Keratinocyte (primary cell): Measurements from ENCODE around the gene USP12. TPM values are rescaled to one million over a fixed set of nuclear protein-coding genes. Genes with fewer than 3 reads are reported as not detected.

Source experiments
- DNase-seq: peaks from one replicate; pipeline ENCODE4 v3.0.0-alpha.2; 2011; ENCODE audit warnings: low read depth, missing footprints, low spot score
- FAIRE-seq: peaks from 2 replicates; lab custom pipeline; 2011; peaks lifted over from hg19 to GRCh38; lab: Jason Lieb, UNC
- H2AFZ ChIP-seq: 2 replicates; pipeline ENCODE4 v1.6.0; 2012; ENCODE audit warnings: low read length, control low read depth, inconsistent platforms; ENCODE audit not compliant: control insufficient read depth
- H3K27ac ChIP-seq: 2 replicates; pipeline ENCODE4 v1.5.1; 2011; ENCODE audit warnings: low read length; ENCODE audit not compliant: control insufficient read depth, insufficient read depth
- H3K27me3 ChIP-seq: 3 replicates; pipeline ENCODE4 v1.6.0; 2011; ENCODE audit warnings: low read length; ENCODE audit not compliant: control insufficient read depth, insufficient read depth; ENCODE audit errors: extremely low read depth
- H3K36me3 ChIP-seq, 2 experiments: 2 replicates in 1 of 2; 3 replicates in 1 of 2; pipeline ENCODE4 v1.5.1; 2011; ENCODE audit warnings: low read length in 2 of 2, mild to moderate bottlenecking in 1 of 2; ENCODE audit not compliant: control insufficient read depth in 2 of 2, insufficient read depth in 2 of 2; ENCODE audit errors: extremely low read depth in 1 of 2
- H3K4me1 ChIP-seq: 3 replicates; pipeline ENCODE4 v1.5.1; 2011; ENCODE audit warnings: low read length; ENCODE audit not compliant: control insufficient read depth, insufficient read depth; ENCODE audit errors: extremely low read depth
- H3K4me2 ChIP-seq: 3 replicates; pipeline ENCODE4 v1.6.0; 2011; ENCODE audit warnings: low read depth, low read length; ENCODE audit not compliant: control insufficient read depth, insufficient read depth; ENCODE audit errors: extremely low read depth
- H3K4me3 ChIP-seq, 3 experiments: fragments of 200-600 bp in 1 of 3; sonication (generic) in 1 of 3; 2 replicates in 2 of 3; 3 replicates in 1 of 3; pipeline ENCODE4 v1.5.1; 2011 to 2016; ENCODE audit warnings: low read length in 3 of 3, mild to moderate bottlenecking in 3 of 3, control low read depth in 2 of 3, inconsistent platforms in 1 of 3, low read depth in 1 of 3, mixed read lengths in 1 of 3, mixed run types in 1 of 3, moderate library complexity in 1 of 3; ENCODE audit not compliant: control insufficient read depth in 2 of 3, insufficient read depth in 2 of 3; ENCODE audit errors: extremely low read depth in 1 of 3
- H3K79me2 ChIP-seq: 2 replicates; pipeline ENCODE4 v1.6.0; 2012; ENCODE audit warnings: low read length; ENCODE audit not compliant: control insufficient read depth, insufficient read depth
- H3K9ac ChIP-seq: 3 replicates; pipeline ENCODE4 v1.6.0; 2011; ENCODE audit warnings: low read length; ENCODE audit not compliant: control insufficient read depth, insufficient read depth; ENCODE audit errors: extremely low read depth
- H3K9me1 ChIP-seq: 3 replicates; pipeline ENCODE4 v1.6.0; 2011; ENCODE audit warnings: low read length; ENCODE audit not compliant: control insufficient read depth, insufficient read depth; ENCODE audit errors: extremely low read depth
- H3K9me3 ChIP-seq: 2 replicates; pipeline ENCODE4 v1.5.1; 2012; ENCODE audit warnings: low read depth, low read length; ENCODE audit not compliant: control insufficient read depth
- H4K20me1 ChIP-seq: 3 replicates; pipeline ENCODE4 v1.6.0; 2011; ENCODE audit warnings: low read length; ENCODE audit not compliant: control insufficient read depth, insufficient read depth; ENCODE audit errors: extremely low read depth
- CTCF ChIP-seq, 3 experiments: IDR thresholded peaks in 1 of 3; conservative IDR thresholded peaks in 1 of 3; optimal IDR thresholded peaks in 1 of 3; 2 replicates in 2 of 3; 3 replicates in 1 of 3; pipeline versions ENCODE3 to v1.5.1; 2011; ENCODE audit warnings: low read length in 3 of 3, mild to moderate bottlenecking in 3 of 3, moderate library complexity in 2 of 3, control low read depth in 1 of 3, inconsistent platforms in 1 of 3; ENCODE audit not compliant: insufficient read depth in 2 of 3; ENCODE audit errors: extremely low read depth in 1 of 3
- EZH2 ChIP-seq: IDR thresholded peaks from one replicate; pipeline ENCODE4 v1.6.1; 2012; ENCODE audit warnings: inconsistent platforms, mild to moderate bottlenecking, low read length, moderate library complexity
- dilution Hi-C: fragments of 300-500 bp; cut with MboI; formaldehyde crosslinking; loops from one replicate; pipeline ENCODE4 v1.7.0; 2020; ENCODE audit warnings: low sequenced_read_pairs; ENCODE audit not compliant: extremely low pct_ligation_motif_present
- polyA plus RNA-seq, 5 experiments: library from polyadenylated mRNA; depleted of rRNA in 3 of 5; stranded (reverse) in 3 of 5; stranded (forward) in 1 of 5; unstranded in 1 of 5; fragments of >200 nt; gene quantifications; 1 replicate in 1 of 5; 2 replicates in 3 of 5; 3 replicates in 1 of 5; pipeline versions ENCODE4 v1.2.1 to v1.2.3, GENCODE V29; 2011 to 2012; ENCODE audit warnings: missing spikeins in 2 of 5, low read depth in 1 of 5, low replicate concordance in 1 of 5

The USP12 gene
- polyA plus RNA-seq, 1 donor (not counting 4 experiments of a cell fraction or from before 2014, with no cell fraction given), result 20.7 TPM

- no peaks in the 10 kb centered on the region for H3K36me3 ChIP-seq
- H3K9ac ChIP-seq, result no peak overlapping the region
- H3K27ac ChIP-seq, result no peak overlapping the region
- no peak overlapping the region for H3K4me2 ChIP-seq
- peaks cover 7% of the 10 kb centered on the region for H3K4me1 ChIP-seq
- TF ChIP-seq EZH2 (no peak), CTCF (optimal IDR thresholded peaks at IDR 0.05 in 1 of 3, IDR thresholded peaks at IDR 0.05 in 1 of 3, conservative IDR thresholded peaks at IDR 0.05 in 1 of 3; ENCODE audit: extremely low read depth in 1 of 3, insufficient read depth in 2 of 3, low read length in 3 of 3) (no peak)
- H4K20me1 ChIP-seq, result no peaks in the 10 kb centered on the region
- H3K27me3 ChIP-seq, result no peaks in the 10 kb centered on the region
- no peaks in the 10 kb centered on the region for H3K9me1 ChIP-seq
- no peak for FAIRE-seq
- H3K4me3 ChIP-seq, result no peak overlapping the region
- no peak overlapping the region for H2AFZ ChIP-seq
- dilution Hi-C loops, result no loop called here
- DNase-seq, result no peak
- H3K9me3 ChIP-seq, result no peaks in the 10 kb centered on the region
- peaks cover 8% of the 10 kb centered on the region for H3K79me2 ChIP-seq
These were observed 65.5 kb downstream of the USP12 start for GRCh38 chr13:27106144-27106543.

- H3K27me3 ChIP-seq, result no peaks in the 10 kb centered on the region
- H2AFZ ChIP-seq, result no peak overlapping the region
- no peaks in the 10 kb centered on the region for H4K20me1 ChIP-seq
- peaks cover 0 to 4% of the 10 kb centered on the region in 2 experiments for H3K36me3 ChIP-seq
- DNase-seq (no peak), FAIRE-seq (no peak)
- no peak for TF ChIP-seq CTCF (optimal IDR thresholded peaks at IDR 0.05 in 1 of 3, IDR thresholded peaks at IDR 0.05 in 1 of 3, conservative IDR thresholded peaks at IDR 0.05 in 1 of 3; ENCODE audit: extremely low read depth in 1 of 3, insufficient read depth in 2 of 3, low read length in 3 of 3)
- TF ChIP-seq EZH2, result no peak
- no peak overlapping the region for H3K4me3 ChIP-seq
- dilution Hi-C loops, result no loop called here
- H3K9ac ChIP-seq, result no peak overlapping the region
- no peak overlapping the region for H3K4me2 ChIP-seq
- no peak overlapping the region for H3K27ac ChIP-seq
- H3K9me3 ChIP-seq, result no peaks in the 10 kb centered on the region
- H3K4me1 ChIP-seq, result peaks cover 7% of the 10 kb centered on the region
- peaks cover 5% of the 10 kb centered on the region for H3K79me2 ChIP-seq
- H3K9me1 ChIP-seq, result no peaks in the 10 kb centered on the region
These were observed 67.0 kb downstream of the USP12 start for GRCh38 chr13:27104606-27105005.
